H1 (cell line): Measurements from ENCODE around the gene FAM167B. TPM values are rescaled to one million over a fixed set of nuclear protein-coding genes. Genes with fewer than 3 reads are reported as not detected.

ENCODE experiments used
- CHD1 ChIP-seq: IDR thresholded peaks from 2 replicates; pipeline ENCODE4 v1.6.1; 2012; ENCODE audit warnings: low read depth, low read length, improper control_type of control experiment
- CHD7 ChIP-seq: fragments of 300-600 bp; sonication (generic); IDR thresholded peaks from 2 replicates; pipeline ENCODE4 v1.7.1; 2012; ENCODE audit warnings: low read length, moderate library complexity, mild to moderate bottlenecking, inconsistent platforms; ENCODE audit not compliant: insufficient replicate concordance
- CTCF ChIP-seq, 3 experiments: IDR thresholded peaks; 1 replicate in 2 of 3; 2 replicates in 1 of 3; pipeline versions ENCODE4 v1.5.1 to v1.6.1; 2011; ENCODE audit warnings: low read length in 3 of 3, mild to moderate bottlenecking in 3 of 3, inconsistent platforms in 2 of 3, low read depth in 1 of 3, moderate library complexity in 1 of 3; ENCODE audit not compliant: insufficient read depth in 1 of 3; ENCODE audit errors: control extremely low read depth in 1 of 3
- EGR1 ChIP-seq: IDR thresholded peaks from 2 replicates; pipeline ENCODE4 v1.6.1; 2011; ENCODE audit warnings: low read depth, low read length, borderline replicate concordance
- EP300 ChIP-seq, 2 experiments: IDR thresholded peaks; 1 replicate in 1 of 2; 2 replicates in 1 of 2; pipeline ENCODE4 v1.6.1; 2011 to 2012; ENCODE audit warnings: low read depth in 2 of 2, low read length in 2 of 2, mild to moderate bottlenecking in 2 of 2, borderline replicate concordance in 1 of 2, inconsistent platforms in 1 of 2, moderate library complexity in 1 of 2
- KDM1A ChIP-seq: fragments of 200-600, 300-600 bp; sonication (generic); IDR thresholded peaks from 2 replicates; pipeline ENCODE4 v1.7.1; 2016; ENCODE audit warnings: mild to moderate bottlenecking, low read length, borderline replicate concordance
- MAFK ChIP-seq: IDR thresholded peaks from 2 replicates; pipeline ENCODE4 v1.6.1; 2012; ENCODE audit warnings: low read depth, mild to moderate bottlenecking, improper control_type of control experiment, low read length
- TAF7 ChIP-seq: optimal IDR thresholded peaks from 2 replicates; pipeline ENCODE3; 2011; ENCODE audit warnings: low read depth, mild to moderate bottlenecking, inconsistent platforms, low read length, moderate library complexity, borderline replicate concordance
- TCF12 ChIP-seq: IDR thresholded peaks from 2 replicates; pipeline ENCODE4 v1.6.1; 2011; ENCODE audit warnings: low read depth, mild to moderate bottlenecking, low read length
- polyA plus RNA-seq, 7 experiments: library from polyadenylated mRNA; depleted of rRNA in 3 of 7; stranded (reverse) in 5 of 7; unstranded in 2 of 7; fragments of >200 nt in 5 of 7; fragments of 200-250 nt in 2 of 7; gene quantifications; 1 replicate in 5 of 7; 2 replicates in 1 of 7; 4 replicates in 1 of 7; pipeline versions ENCODE4 v1.2.1 to v1.2.3, GENCODE V29; 2011 to 2013; ENCODE audit warnings: missing spikeins in 2 of 7, mixed read lengths in 2 of 7
- total RNA-seq: library from RNA; stranded (reverse); fragmentation: NEBNext Ultra II Directional; extraction: Animal tissue kit (Norgen Biotek cat#: 25700); gene quantifications from 2 replicates; pipeline ENCODE4 v1.2.1, GENCODE V29; 2021

FAM167B gene
- total and polyA plus RNA-seq, 2 of the 8 experiments (the other 6 are each of a cell fraction or from before 2014, with no cell fraction given): 2.8 to 3.9 TPM

GRCh38 chr1:32199717-32200072, 47.3 kb upstream of the FAM167B start (continued):
- no peak for TF ChIP-seq EP300 (IDR thresholded peaks at IDR 0.05; ENCODE audit: borderline replicate concordance in 1 of 2, low read depth in 2 of 2, low read length in 2 of 2)
- TF ChIP-seq TCF12: no peak
- TF ChIP-seq CTCF (IDR thresholded peaks at IDR 0.05; ENCODE audit: control extremely low read depth in 1 of 3, insufficient read depth in 1 of 3, low read depth in 1 of 3, low read length in 3 of 3): no peak
- no peak for TF ChIP-seq MAFK
- TF ChIP-seq KDM1A: no peak
- no peak for TF ChIP-seq EGR1
- no peak for TF ChIP-seq TAF7
- TF ChIP-seq CHD1: no peak
- no peak for TF ChIP-seq CHD7
